Astrocyte of the cerebellum (primary cell): ENCODE results near the gene RNF220.

Source experiments
- DNase-seq: peaks from one replicate; pipeline ENCODE4 v3.0.0-alpha.2; 2011; ENCODE audit warnings: low read depth
- H3K4me3 ChIP-seq: 2 replicates; pipeline ENCODE4 v1.5.1; 2011; ENCODE audit warnings: mild to moderate bottlenecking, low read depth, low read length, moderate library complexity
- CTCF ChIP-seq: IDR thresholded peaks from 2 replicates; pipeline ENCODE4 v1.5.1; 2012; ENCODE audit warnings: low read length, low read depth, moderate library complexity, mild to moderate bottlenecking; ENCODE audit errors: missing control alignments
- in situ Hi-C: cut with HindIII; loops from 2 replicates; pipeline ENCODE4 v1.10.0; 2017; ENCODE audit warnings: low sequenced_read_pairs

RNF220 gene

GRCh38 chr1:44617703-44618029 lies 212.6 kb downstream of the RNF220 start:
- in situ Hi-C loops, result no loop called here
- TF ChIP-seq CTCF, result no peak
- no peak for DNase-seq
- H3K4me3 ChIP-seq, result peak overlapping the region; percentile 33

GRCh38 chr1:44619261-44619900 lies 214.3 kb downstream of the RNF220 start:
- in situ Hi-C loops, result no loop called here
- no peak overlapping the region for H3K4me3 ChIP-seq
- DNase-seq, result no peak
- TF ChIP-seq CTCF, result no peak

GRCh38 chr1:44620072-44620471 lies 215.0 kb downstream of the RNF220 start:
- TF ChIP-seq CTCF, result no peak
- in situ Hi-C loops, result no loop called here
- H3K4me3 ChIP-seq, result no peak overlapping the region
- DNase-seq, result no peak

- in situ Hi-C loops, result no loop called here
- TF ChIP-seq CTCF, result no peak
- H3K4me3 ChIP-seq, result no peak overlapping the region
- DNase-seq, result no peak
Observed at GRCh38 chr1:44621841-44622286, 216.8 kb downstream of the RNF220 start.

GRCh38 chr1:44624268-44624901 lies 219.3 kb downstream of the RNF220 start:
- in situ Hi-C loops, result no loop called here
- no peak for TF ChIP-seq CTCF
- H3K4me3 ChIP-seq, result no peak overlapping the region
- no peak for DNase-seq

- no peak overlapping the region for H3K4me3 ChIP-seq
- no peak for DNase-seq
- in situ Hi-C loops, result no loop called here
- no peak for TF ChIP-seq CTCF
Observed at GRCh38 chr1:44625348-44625747, 220.3 kb downstream of the RNF220 start.
